Left lung (tissue), 10 donors: Measurements from ENCODE around the gene COA8. TPM values are rescaled to one million over a fixed set of nuclear protein-coding genes. Genes with fewer than 3 reads are reported as not detected.
A peak's percentile ranks its signal among the peaks of the same experiment; 100 is the strongest.

Source experiments
- ATAC-seq: fragments of 200-7000 bp; cut with Tn5 transposase; one replicate; pipeline ENCODE4 v1.9.1; 2020; ENCODE audit warnings: moderate library complexity
- DNase-seq, 4 donors: peaks; one replicate each; pipeline ENCODE4 v3.0.0-alpha.2; 2013 to 2020
- H3K27ac ChIP-seq, 2 donors: fragments of 200-600 bp; sonication (generic) in 1 of 2; one replicate each; pipeline versions ENCODE4 v1.5.0 to v1.8.0; 2020 to 2021
- H3K27me3 ChIP-seq, 2 donors: fragments of 200-600 bp; sonication (generic) in 1 of 2; one replicate each; pipeline versions ENCODE4 v1.5.0 to v1.8.0; 2020 to 2021
- H3K36me3 ChIP-seq, 2 donors: fragments of 200-600 bp; sonication (generic) in 1 of 2; one replicate each; pipeline versions ENCODE4 v1.5.0 to v1.8.0; 2020 to 2021
- H3K4me1 ChIP-seq, 2 donors: fragments of 200-600 bp; one replicate each; pipeline ENCODE4 v1.8.0; 2021
- H3K4me3 ChIP-seq, 2 donors: fragments of 200-600 bp; sonication (generic) in 1 of 2; one replicate each; pipeline versions ENCODE4 v1.5.0 to v1.8.0; 2020 to 2021; ENCODE audit warnings: mild to moderate bottlenecking in 1 of 2
- H3K9me3 ChIP-seq, 2 donors: fragments of 200-600 bp; sonication (generic) in 1 of 2; one replicate each; pipeline versions ENCODE4 v1.5.0 to v1.8.0; 2020 to 2021
- CTCF ChIP-seq, 2 donors: fragments of 200-600 bp; sonication (generic) in 1 of 2; IDR thresholded peaks; one replicate each; pipeline versions ENCODE4 v1.5.0 to v1.8.0; 2021; ENCODE audit warnings: antibody characterized with exemption in 2 of 2
- intact Hi-C, 2 donors: fragments of 100-400 bp; cut with DNase I; formaldehyde crosslinking; loops; one replicate each; pipeline versions ENCODE4 v1.11.2 to v1.14.2; 2022
- polyA plus RNA-seq, 6 donors: library from polyadenylated mRNA; unstranded; fragments of 120-200 nt; gene quantifications; one replicate each; pipeline ENCODE4 v1.2.1, GENCODE V29; 2013; ENCODE audit not compliant: insufficient read length in 6 of 6
- total RNA-seq, 2 donors: library from RNA; stranded (reverse); fragmentation: NEBNext Ultra II Directional; extraction: Animal tissue kit (Norgen Biotek cat#: 25700); gene quantifications; one replicate each; pipeline ENCODE4 v1.2.1, GENCODE V29; 2021
- donor health status: DM: no; HTN: yes; CAD: no.
- donor health status: DM: no; HTN: no; CAD: no.

COA8 gene
- total and polyA plus RNA-seq, 8 donors, result 33.2 to 41.7 (median 37.8) TPM

DNA sequence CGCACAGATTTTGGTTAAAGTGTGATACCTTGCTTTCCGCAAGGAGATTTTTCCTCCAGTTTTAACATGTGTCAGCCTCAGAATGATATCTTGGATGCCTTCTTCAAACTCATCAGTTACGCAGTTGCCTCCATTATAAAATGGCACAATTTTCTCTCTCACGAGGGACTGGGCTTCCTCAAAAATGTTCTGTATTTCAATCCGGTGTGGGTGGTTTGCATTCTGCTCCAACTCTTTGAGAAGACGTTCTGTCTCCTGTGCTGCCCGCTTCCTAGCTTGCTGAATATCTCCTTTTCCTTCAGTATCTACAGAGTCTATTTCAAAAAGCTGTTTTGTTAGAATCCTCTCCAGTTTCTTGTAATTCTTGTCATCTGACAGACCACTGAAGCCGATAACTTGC, 2.1 kb upstream of the COA8 start:
- DNase-seq (no peak), ATAC-seq (no peak)
- Histone ChIP-seq H3K27ac (peak overlapping the region in 1 of 2 donors; percentile 97), H3K36me3 (peaks cover 0 to 32% of the 10 kb centered on the region in 2 donors), H3K4me3 (peak overlapping the region in 1 of 2 donors; percentile 81), H3K27me3 (no peaks in the 10 kb centered on the region), H3K4me1 (peaks cover 17 to 68% of the 10 kb centered on the region in 2 donors), H3K9me3 (no peaks in the 10 kb centered on the region)
- no peak for TF ChIP-seq CTCF (IDR thresholded peaks at IDR 0.05)
- intact Hi-C loops, result no loop called here

DNA sequence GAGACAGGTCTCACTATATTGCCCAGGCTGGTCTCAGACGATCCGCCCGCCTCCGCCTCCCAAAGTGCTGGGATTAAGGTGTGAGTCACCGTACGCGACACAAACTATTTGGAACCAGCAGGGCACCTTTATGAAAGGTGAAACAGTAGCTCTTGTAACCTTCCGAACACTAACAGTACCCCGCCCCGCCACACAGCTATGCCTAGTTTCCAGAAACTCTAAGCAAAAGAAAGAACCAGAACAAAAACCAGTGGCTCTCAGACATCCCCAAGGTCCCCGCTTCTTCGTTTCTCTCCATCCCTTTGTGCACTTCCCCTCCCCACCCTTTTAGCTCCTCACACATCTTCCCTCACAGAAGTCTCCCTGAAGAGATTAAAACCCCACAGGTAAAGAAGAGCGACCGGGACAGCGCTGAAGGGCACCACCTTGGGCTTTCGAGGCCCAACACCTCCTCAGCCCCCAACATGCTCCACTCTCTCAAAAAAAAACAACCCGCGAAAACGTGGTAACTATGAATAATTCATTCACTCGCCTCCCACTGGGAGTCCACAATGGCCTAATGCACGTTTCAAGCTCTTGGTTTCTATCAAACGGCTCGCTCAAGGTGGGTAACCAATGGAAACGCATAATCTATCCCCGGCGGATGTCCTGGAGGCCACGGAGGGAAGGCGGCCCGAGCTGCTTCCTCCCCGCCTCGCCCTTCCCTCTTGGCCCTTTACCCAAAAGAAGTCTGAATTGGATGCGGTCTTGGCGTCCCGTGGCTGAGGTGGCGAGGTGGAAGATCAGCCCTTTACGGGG, 1.2 kb upstream of the COA8 start:
- no peaks in the 10 kb centered on the region for H3K27me3 ChIP-seq
- H3K4me3 ChIP-seq, result peak overlapping the region; percentile 81 to 99
- H3K4me1 ChIP-seq, result peaks cover 17 to 75% of the 10 kb centered on the region in 2 donors
- H3K27ac ChIP-seq, result peak overlapping the region; percentile 93 to 97
- DNase-seq (peak in 1 of 4 donors; percentile 40), ATAC-seq (peak; percentile 28)
- peaks cover 0 to 32% of the 10 kb centered on the region in 2 donors for H3K36me3 ChIP-seq
- intact Hi-C loops, result no loop called here
- H3K9me3 ChIP-seq, result no peaks in the 10 kb centered on the region
- no peak for TF ChIP-seq CTCF (IDR thresholded peaks at IDR 0.05)

- intact Hi-C loops, result no loop called here
- peaks cover 0 to 31% of the 10 kb centered on the region in 2 donors for H3K36me3 ChIP-seq
- peaks cover 17 to 78% of the 10 kb centered on the region in 2 donors for H3K4me1 ChIP-seq
- no peaks in the 10 kb centered on the region for H3K9me3 ChIP-seq
- no peaks in the 10 kb centered on the region for H3K27me3 ChIP-seq
- no peak for TF ChIP-seq CTCF (IDR thresholded peaks at IDR 0.05)
- H3K27ac ChIP-seq, result peak overlapping the region; percentile 93 to 97
- ATAC-seq (no peak), DNase-seq (no peak)
- peak overlapping the region; percentile 81 to 99 for H3K4me3 ChIP-seq
Observed at GRCh38 chr14:103562179-103562428, 656 bp upstream of the COA8 start.

DNA sequence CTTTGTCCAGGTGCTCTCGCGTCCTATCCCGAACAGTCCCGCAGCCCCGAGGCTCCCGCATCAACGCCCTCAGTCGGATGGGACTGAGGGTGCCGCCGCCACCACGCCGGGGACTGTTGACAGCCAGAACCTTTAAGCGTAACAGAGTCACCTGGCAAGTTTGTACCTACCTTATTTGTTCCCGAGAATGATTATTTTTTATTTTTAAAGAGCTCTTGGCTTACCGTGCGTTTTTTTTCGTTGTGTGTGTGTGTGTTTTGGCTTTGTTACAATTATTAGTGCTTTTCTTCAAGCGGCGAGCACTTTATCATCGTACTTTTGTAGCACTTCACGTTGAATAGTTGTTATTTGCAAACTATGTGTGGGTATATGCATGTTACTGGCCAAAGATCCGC, 463 bp downstream of the COA8 start:
- intact Hi-C loops, result no loop called here
- no peaks in the 10 kb centered on the region for H3K9me3 ChIP-seq
- no peaks in the 10 kb centered on the region for H3K27me3 ChIP-seq
- peak overlapping the region; percentile 93 to 97 for H3K27ac ChIP-seq
- TF ChIP-seq CTCF (IDR thresholded peaks at IDR 0.05), result no peak
- DNase-seq (no peak), ATAC-seq (no peak)
- H3K4me1 ChIP-seq, result peaks cover 17 to 68% of the 10 kb centered on the region in 2 donors
- H3K36me3 ChIP-seq, result peaks cover 0 to 20% of the 10 kb centered on the region in 2 donors
- peak overlapping the region; percentile 81 to 99 for H3K4me3 ChIP-seq

GRCh38 chr14:103563844-103564505, 1.2 kb downstream of the COA8 start:
- DNase-seq (no peak), ATAC-seq (no peak)
- H3K9me3 ChIP-seq, result no peaks in the 10 kb centered on the region
- no peaks in the 10 kb centered on the region for H3K27me3 ChIP-seq
- intact Hi-C loops, result no loop called here
- peaks cover 0 to 12% of the 10 kb centered on the region in 2 donors for H3K36me3 ChIP-seq
- H3K27ac ChIP-seq, result peak overlapping the region in 1 of 2 donors; percentile 97
- TF ChIP-seq CTCF (IDR thresholded peaks at IDR 0.05), result no peak
- peak overlapping the region; percentile 81 to 99 for H3K4me3 ChIP-seq
- H3K4me1 ChIP-seq, result peaks cover 17 to 61% of the 10 kb centered on the region in 2 donors
